Measurements from ENCODE around the gene BHLHE41.

BHLHE41 gene

GRCh38 chr12:26119391-26119989 lies 5.3 kb downstream of the BHLHE41 start:
- ATAC-seq: peak; percentile 45
- TF ChIP-seq SNAI2 (CRISPR knock-in tag; IDR thresholded peaks at IDR 0.05): no peak
- TF ChIP-seq ZNF8 (CRISPR knock-in tag; IDR thresholded peaks at IDR 0.05): no peak
- TF ChIP-seq, protein P1, sequence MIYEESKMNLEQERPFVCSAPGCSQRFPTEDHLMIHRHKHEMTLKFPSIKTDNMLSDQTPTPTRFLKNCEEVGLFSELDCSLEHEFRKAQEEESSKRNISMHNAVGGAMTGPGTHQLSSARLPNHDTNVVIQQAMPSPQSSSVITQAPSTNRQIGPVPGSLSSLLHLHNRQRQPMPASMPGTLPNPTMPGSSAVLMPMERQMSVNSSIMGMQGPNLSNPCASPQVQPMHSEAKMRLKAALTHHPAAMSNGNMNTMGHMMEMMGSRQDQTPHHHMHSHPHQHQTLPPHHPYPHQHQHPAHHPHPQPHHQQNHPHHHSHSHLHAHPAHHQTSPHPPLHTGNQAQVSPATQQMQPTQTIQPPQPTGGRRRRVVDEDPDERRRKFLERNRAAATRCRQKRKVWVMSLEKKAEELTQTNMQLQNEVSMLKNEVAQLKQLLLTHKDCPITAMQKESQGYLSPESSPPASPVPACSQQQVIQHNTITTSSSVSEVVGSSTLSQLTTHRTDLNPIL (CRISPR knock-in tag; IDR thresholded peaks at IDR 0.05; ENCODE audit: low read depth): no peak
- no peak for TF ChIP-seq RARB (CRISPR knock-in tag; IDR thresholded peaks at IDR 0.05)
- no peak for TF ChIP-seq ISL1 (CRISPR knock-in tag; IDR thresholded peaks at IDR 0.05)
- TF ChIP-seq PPARA (CRISPR knock-in tag; IDR thresholded peaks at IDR 0.05; ENCODE audit: borderline replicate concordance): no peak
- TF ChIP-seq TSHZ2 (CRISPR knock-in tag; IDR thresholded peaks at IDR 0.05): no peak
- no peak for TF ChIP-seq CSDC2 (CRISPR knock-in tag; IDR thresholded peaks at IDR 0.05)
- TF ChIP-seq ZNF70 (CRISPR knock-in tag; IDR thresholded peaks at IDR 0.05): no peak
- TF ChIP-seq GLIS3 (CRISPR knock-in tag; IDR thresholded peaks at IDR 0.05): no peak

- TF ChIP-seq OSR1 (CRISPR knock-in tag; IDR thresholded peaks at IDR 0.05) (no peak), PPARA (CRISPR knock-in tag; IDR thresholded peaks at IDR 0.05; ENCODE audit: borderline replicate concordance) (no peak), ZFP30 (CRISPR knock-in tag; IDR thresholded peaks at IDR 0.05) (no peak), ZNF8 (CRISPR knock-in tag; IDR thresholded peaks at IDR 0.05) (no peak), ESRRG (CRISPR knock-in tag; IDR thresholded peaks at IDR 0.05) (no peak), RARB (CRISPR knock-in tag; IDR thresholded peaks at IDR 0.05) (no peak), ISL1 (CRISPR knock-in tag; IDR thresholded peaks at IDR 0.05) (no peak), ZNF70 (CRISPR knock-in tag; IDR thresholded peaks at IDR 0.05) (no peak), CSRNP3 (CRISPR knock-in tag; IDR thresholded peaks at IDR 0.05) (no peak), GLIS3 (CRISPR knock-in tag; IDR thresholded peaks at IDR 0.05) (no peak), ZFP3 (CRISPR knock-in tag; IDR thresholded peaks at IDR 0.05) (no peak)
- TF ChIP-seq, protein P2, sequence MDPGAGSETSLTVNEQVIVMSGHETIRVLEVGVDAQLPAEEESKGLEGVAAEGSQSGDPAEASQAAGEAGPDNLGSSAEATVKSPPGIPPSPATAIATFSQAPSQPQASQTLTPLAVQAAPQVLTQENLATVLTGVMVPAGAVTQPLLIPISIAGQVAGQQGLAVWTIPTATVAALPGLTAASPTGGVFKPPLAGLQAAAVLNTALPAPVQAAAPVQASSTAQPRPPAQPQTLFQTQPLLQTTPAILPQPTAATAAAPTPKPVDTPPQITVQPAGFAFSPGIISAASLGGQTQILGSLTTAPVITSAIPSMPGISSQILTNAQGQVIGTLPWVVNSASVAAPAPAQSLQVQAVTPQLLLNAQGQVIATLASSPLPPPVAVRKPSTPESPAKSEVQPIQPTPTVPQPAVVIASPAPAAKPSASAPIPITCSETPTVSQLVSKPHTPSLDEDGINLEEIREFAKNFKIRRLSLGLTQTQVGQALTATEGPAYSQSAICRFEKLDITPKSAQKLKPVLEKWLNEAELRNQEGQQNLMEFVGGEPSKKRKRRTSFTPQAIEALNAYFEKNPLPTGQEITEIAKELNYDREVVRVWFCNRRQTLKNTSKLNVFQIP (CRISPR knock-in tag; IDR thresholded peaks at IDR 0.05; ENCODE audit: borderline replicate concordance, low read depth): no peak
- TF ChIP-seq, protein P1 (CRISPR knock-in tag; IDR thresholded peaks at IDR 0.05; ENCODE audit: low read depth): no peak
- TF ChIP-seq, protein P3, sequence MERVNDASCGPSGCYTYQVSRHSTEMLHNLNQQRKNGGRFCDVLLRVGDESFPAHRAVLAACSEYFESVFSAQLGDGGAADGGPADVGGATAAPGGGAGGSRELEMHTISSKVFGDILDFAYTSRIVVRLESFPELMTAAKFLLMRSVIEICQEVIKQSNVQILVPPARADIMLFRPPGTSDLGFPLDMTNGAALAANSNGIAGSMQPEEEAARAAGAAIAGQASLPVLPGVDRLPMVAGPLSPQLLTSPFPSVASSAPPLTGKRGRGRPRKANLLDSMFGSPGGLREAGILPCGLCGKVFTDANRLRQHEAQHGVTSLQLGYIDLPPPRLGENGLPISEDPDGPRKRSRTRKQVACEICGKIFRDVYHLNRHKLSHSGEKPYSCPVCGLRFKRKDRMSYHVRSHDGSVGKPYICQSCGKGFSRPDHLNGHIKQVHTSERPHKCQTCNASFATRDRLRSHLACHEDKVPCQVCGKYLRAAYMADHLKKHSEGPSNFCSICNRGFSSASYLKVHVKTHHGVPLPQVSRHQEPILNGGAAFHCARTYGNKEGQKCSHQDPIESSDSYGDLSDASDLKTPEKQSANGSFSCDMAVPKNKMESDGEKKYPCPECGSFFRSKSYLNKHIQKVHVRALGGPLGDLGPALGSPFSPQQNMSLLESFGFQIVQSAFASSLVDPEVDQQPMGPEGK (CRISPR knock-in tag; IDR thresholded peaks at IDR 0.05; ENCODE audit: borderline replicate concordance): no peak
- ATAC-seq: no peak
These were observed 6.5 kb downstream of the BHLHE41 start for GRCh38 chr12:26118308-26118707.

Data from SK-N-SH treated with all-trans-retinoic acid at 6 μM for 48 hours (cell line).